Cardiac fibroblast (primary cell): Measurements from ENCODE around the gene PRKAR1A.
A peak's percentile ranks its signal among the peaks of the same experiment; 100 is the strongest.
"Not testable (repeated sequence)": the region's sequence is repeated elsewhere in the genome, so short reads cannot be mapped to it uniquely, and the experiment has no call there.

Source experiments
- DNase-seq, 2 donors: peaks; one replicate each; pipeline versions ENCODE4 v3.0.0 to v3.0.0-alpha.2; 2010; ENCODE audit warnings: low read depth in 2 of 2
- H3K4me3 ChIP-seq, 2 donors: replicated peaks in 1 of 2; 1 replicate in 1 of 2; 2 replicates in 1 of 2; pipeline ENCODE4 v1.5.1; 2011; ENCODE audit warnings: low read depth in 2 of 2, low read length in 2 of 2, mild to moderate bottlenecking in 2 of 2, moderate library complexity in 1 of 2
- CTCF ChIP-seq: IDR thresholded peaks from one replicate; pipeline ENCODE4 v1.5.1; 2011; ENCODE audit warnings: low read depth, mild to moderate bottlenecking, low read length, inconsistent platforms

The PRKAR1A gene

GRCh38 chr17:68482576-68483041 is 29.6 kb upstream of the PRKAR1A start:
- DNase-seq = no peak
- no peak overlapping the region for H3K4me3 ChIP-seq
- TF ChIP-seq CTCF = no peak

- no peak overlapping the region for H3K4me3 ChIP-seq
- no peak for TF ChIP-seq CTCF
- no peak for DNase-seq
These were observed 27.8 kb upstream of the PRKAR1A start for GRCh38 chr17:68484458-68484857.

GRCh38 chr17:68489919-68490318 is 22.3 kb upstream of the PRKAR1A start:
- peak; percentile 28 to 40 for DNase-seq
- H3K4me3 ChIP-seq = no peak overlapping the region
- TF ChIP-seq CTCF = no peak

- DNase-seq = peak in 1 of 2 donors; percentile 35
- TF ChIP-seq CTCF = no peak
- no peak overlapping the region for H3K4me3 ChIP-seq
These were observed 20.6 kb upstream of the PRKAR1A start for GRCh38 chr17:68491381-68492231.

- H3K4me3 ChIP-seq, DNase-seq: not testable (repeated sequence)
These were observed 19.7 kb upstream of the PRKAR1A start for GRCh38 chr17:68492394-68493054.

GRCh38 chr17:68495081-68495480 is 17.1 kb upstream of the PRKAR1A start:
- no peak overlapping the region for H3K4me3 ChIP-seq
- no peak for TF ChIP-seq CTCF
- no peak for DNase-seq

GRCh38 chr17:68497885-68498319 is 14.3 kb upstream of the PRKAR1A start:
- DNase-seq = no peak
- no peak for TF ChIP-seq CTCF
- H3K4me3 ChIP-seq = no peak overlapping the region
